Measurements from ENCODE around the gene RUSC2. TPM values are rescaled to one million over a fixed set of nuclear protein-coding genes. Genes with fewer than 3 reads are reported as not detected.
"Not testable (repeated sequence)": the region's sequence is repeated elsewhere in the genome, so short reads cannot be mapped to it uniquely, and the experiment has no call there.

Gene RUSC2
- total RNA-seq, 1 donor from 2014 or later: 4.5 TPM

DNA sequence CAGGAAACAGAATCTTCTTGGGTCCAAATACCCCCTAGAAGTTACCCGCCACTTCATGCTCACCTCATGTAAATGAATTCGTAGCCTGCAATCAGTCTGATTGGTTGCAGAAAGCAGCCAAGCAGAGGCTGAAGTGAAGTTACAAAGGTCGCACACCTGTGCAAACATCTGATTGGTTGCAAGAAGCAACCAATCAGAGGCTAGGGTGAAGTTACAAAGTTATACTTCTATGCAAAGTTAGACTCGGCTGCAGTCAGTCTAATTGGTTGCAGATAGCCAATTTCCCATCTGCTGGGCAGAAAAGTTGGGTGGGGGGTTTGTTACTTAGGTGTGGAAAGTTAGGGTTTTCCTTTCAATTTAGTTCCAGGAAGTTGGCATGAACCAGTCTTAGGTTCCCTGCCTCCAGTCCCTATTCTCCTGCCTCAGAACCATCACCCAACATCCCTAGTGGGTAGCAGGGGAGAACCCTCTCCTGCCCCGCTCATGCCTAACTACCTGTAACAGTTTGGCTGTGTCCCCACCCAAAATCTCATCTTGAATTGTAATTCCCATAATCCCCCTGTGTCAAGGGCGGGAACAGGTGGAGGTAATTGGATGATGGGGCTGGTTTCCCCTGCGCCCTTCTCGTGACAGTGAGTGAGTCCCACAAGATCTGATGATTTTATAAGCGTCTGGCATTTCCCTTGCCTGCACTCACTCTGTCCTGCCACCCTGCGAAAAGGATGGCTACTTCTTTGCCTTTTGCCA is 1.2 kb upstream of the RUSC2 start:
- Histone ChIP-seq H3K27me3 (ENCODE audit: control insufficient read depth, insufficient read depth, low read length) (no peaks in the 10 kb centered on the region), H3K4me3 (ENCODE audit: low read depth, low read length) (peak overlapping the region; percentile 95), H3K36me3 (ENCODE audit: control insufficient read depth, insufficient read depth, low read length) (no peaks in the 10 kb centered on the region)
- no peak for FAIRE-seq
- no peak for DNase-seq (ENCODE audit: low read depth)
- no peak for TF ChIP-seq CTCF (IDR thresholded peaks at IDR 0.05; ENCODE audit: insufficient read depth, low read length, severe bottlenecking)

- Histone ChIP-seq H3K27me3 (ENCODE audit: control insufficient read depth, insufficient read depth, low read length) (no peaks in the 10 kb centered on the region), H3K4me3 (ENCODE audit: low read depth, low read length) (peak overlapping the region; percentile 95), H3K36me3 (ENCODE audit: control insufficient read depth, insufficient read depth, low read length) (no peaks in the 10 kb centered on the region)
- FAIRE-seq (no peak), DNase-seq (ENCODE audit: low read depth) (no peak)
- TF ChIP-seq CTCF (IDR thresholded peaks at IDR 0.05; ENCODE audit: insufficient read depth, low read length, severe bottlenecking): peak; percentile 10
Measured at GRCh38 chr9:35490155-35490909, 421 bp downstream of the RUSC2 start.

DNA sequence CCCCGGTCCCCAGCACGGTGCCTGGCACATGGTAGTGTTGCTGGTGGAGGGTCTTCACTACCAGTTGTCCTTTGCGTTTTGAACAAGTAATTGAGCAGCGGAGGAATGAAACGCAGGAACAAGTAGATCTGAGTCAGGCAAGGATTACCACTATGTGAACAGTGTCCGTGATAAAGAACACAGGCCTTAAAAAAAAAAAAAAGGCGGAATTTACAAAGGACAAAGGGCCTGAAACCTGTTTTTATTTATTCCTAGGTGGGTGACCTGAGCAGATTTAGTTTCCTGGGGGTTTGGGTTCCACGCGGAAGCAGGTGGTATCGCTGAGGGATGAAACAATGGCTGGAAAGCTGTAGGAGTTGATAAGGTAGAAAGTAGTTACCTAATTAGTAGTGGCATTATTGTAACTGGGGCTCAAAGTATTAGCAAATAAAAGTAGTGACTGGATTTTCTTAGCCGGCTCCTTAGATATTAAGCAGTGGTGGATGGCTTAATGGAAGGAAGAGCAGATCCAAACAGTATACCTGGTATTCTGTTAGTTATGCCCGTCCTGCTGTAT is 1.1 kb downstream of the RUSC2 start:
- no peak for FAIRE-seq

GRCh38 chr9:35493119-35493518 is 3.2 kb downstream of the RUSC2 start:
- not testable (repeated sequence) for H3K27me3 ChIP-seq (ENCODE audit: control insufficient read depth, insufficient read depth, low read length); H3K36me3 ChIP-seq (ENCODE audit: control insufficient read depth, insufficient read depth, low read length); H3K4me3 ChIP-seq (ENCODE audit: low read depth, low read length); DNase-seq (ENCODE audit: low read depth); FAIRE-seq

More for the DNA sequence above, 1.1 kb downstream of the RUSC2 start:
- TF ChIP-seq CTCF (IDR thresholded peaks at IDR 0.05; ENCODE audit: insufficient read depth, low read length, severe bottlenecking): no peak
- no peaks in the 10 kb centered on the region for H3K36me3 ChIP-seq (ENCODE audit: control insufficient read depth, insufficient read depth, low read length)
- H3K4me3 ChIP-seq (ENCODE audit: low read depth, low read length): peak overlapping the region; percentile 95
- no peaks in the 10 kb centered on the region for H3K27me3 ChIP-seq (ENCODE audit: control insufficient read depth, insufficient read depth, low read length)
- peak; percentile 43 for DNase-seq (ENCODE audit: low read depth)

- FAIRE-seq (no peak), DNase-seq (ENCODE audit: low read depth) (no peak)
- H3K27me3 ChIP-seq (ENCODE audit: control insufficient read depth, insufficient read depth, low read length): no peaks in the 10 kb centered on the region
- no peaks in the 10 kb centered on the region for H3K36me3 ChIP-seq (ENCODE audit: control insufficient read depth, insufficient read depth, low read length)
- H3K4me3 ChIP-seq (ENCODE audit: low read depth, low read length): no peak overlapping the region
- no peak for TF ChIP-seq CTCF (IDR thresholded peaks at IDR 0.05; ENCODE audit: insufficient read depth, low read length, severe bottlenecking)
Measured at GRCh38 chr9:35495984-35496383, 6.1 kb downstream of the RUSC2 start.

- DNase-seq (ENCODE audit: low read depth); FAIRE-seq; H3K27me3 ChIP-seq (ENCODE audit: control insufficient read depth, insufficient read depth, low read length); H3K36me3 ChIP-seq (ENCODE audit: control insufficient read depth, insufficient read depth, low read length); H3K4me3 ChIP-seq (ENCODE audit: low read depth, low read length): not testable (repeated sequence)
Measured at GRCh38 chr9:35498245-35498644, 8.3 kb downstream of the RUSC2 start.
